ENCODE data around the gene JAZF1.

JAZF1 gene

DNA sequence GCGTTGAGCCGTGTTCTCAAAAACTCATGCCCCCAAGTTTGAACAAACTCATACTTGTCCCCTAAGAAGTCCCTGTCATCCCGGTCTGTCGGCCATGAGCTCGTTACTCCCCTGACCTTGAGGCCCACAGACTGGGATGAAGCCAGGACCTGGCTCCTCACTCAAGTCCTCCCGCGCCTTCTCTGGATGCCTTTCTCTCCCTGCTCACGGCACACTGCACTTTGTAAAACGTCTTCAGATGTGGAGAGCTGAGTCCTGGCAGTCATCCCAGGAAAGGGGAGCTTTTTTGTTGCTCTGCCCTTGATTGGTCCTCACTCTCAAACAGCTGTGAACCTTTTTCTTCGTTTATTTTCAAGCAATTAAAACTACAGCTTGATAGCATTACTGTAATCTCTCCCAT lies 110.8 kb downstream of the JAZF1 start:
- H2BK15ac ChIP-seq (ENCODE audit: low read length), result no peak overlapping the region
- no peak overlapping the region for H4K91ac ChIP-seq (ENCODE audit: low read depth, low read length, poor library complexity)
- WGBS, 2 donors (ENCODE audit: extremely low coverage in 2 of 2, insufficient read length in 2 of 2, insufficient replicate concordance in 1 of 2), result no CpG with 5 or more reads among the region's 10 CpGs
- H3K27me3 ChIP-seq (ENCODE audit: control insufficient read depth in 3 of 3, insufficient read depth in 3 of 3, low read depth in 1 of 3, low read length in 3 of 3), result peaks cover 0 to 5% (median 0%) of the 10 kb centered on the region in 3 experiments
- no peak overlapping the region for H3K4me2 ChIP-seq (ENCODE audit: insufficient read depth, low read length, poor library complexity, severe bottlenecking)
- H3K4me1 ChIP-seq (ENCODE audit: control insufficient read depth in 2 of 2, insufficient read depth in 1 of 2, low read depth in 1 of 2, low read length in 2 of 2), result no peaks in the 10 kb centered on the region
- H4K8ac ChIP-seq (ENCODE audit: low read depth, low read length), result no peak overlapping the region
- H2BK5ac ChIP-seq (ENCODE audit: low read length), result no peak overlapping the region
- no peak overlapping the region for H3K27ac ChIP-seq (replicated peaks; ENCODE audit: low read length)
- no peaks in the 10 kb centered on the region for H3K36me3 ChIP-seq (replicated peaks in 1 of 2; ENCODE audit: control insufficient read depth in 2 of 2, insufficient read depth in 2 of 2, low read length in 2 of 2)
- no peak for DNase-seq (ENCODE audit: low spot score)
- no peaks in the 10 kb centered on the region for H3K9me3 ChIP-seq (replicated peaks in 1 of 2; ENCODE audit: control insufficient read depth in 2 of 2, insufficient read depth in 1 of 2, low read depth in 1 of 2, low read length in 2 of 2)
- no peak overlapping the region for H3K4ac ChIP-seq (ENCODE audit: low read length)
- H3K23ac ChIP-seq (ENCODE audit: low read depth, low read length, poor library complexity), result no peak overlapping the region
- peak overlapping the region; percentile 67 for H3K18ac ChIP-seq (ENCODE audit: low read length)
- no peak overlapping the region for H3K14ac ChIP-seq (ENCODE audit: low read length)
- H3K79me1 ChIP-seq (ENCODE audit: low read depth, low read length), result no peaks in the 10 kb centered on the region
- H2AFZ ChIP-seq (ENCODE audit: low read length), result no peak overlapping the region
- H2AK5ac ChIP-seq (ENCODE audit: low read depth, low read length), result no peak overlapping the region
- H3K4me3 ChIP-seq (ENCODE audit: low read length in 2 of 2), result no peak overlapping the region
- no peak overlapping the region for H2BK12ac ChIP-seq (ENCODE audit: low read length)
- no peak overlapping the region for H3K9ac ChIP-seq (ENCODE audit: low read depth, low read length, poor library complexity)
- H2BK120ac ChIP-seq (ENCODE audit: low read depth, low read length), result no peak overlapping the region

DNA sequence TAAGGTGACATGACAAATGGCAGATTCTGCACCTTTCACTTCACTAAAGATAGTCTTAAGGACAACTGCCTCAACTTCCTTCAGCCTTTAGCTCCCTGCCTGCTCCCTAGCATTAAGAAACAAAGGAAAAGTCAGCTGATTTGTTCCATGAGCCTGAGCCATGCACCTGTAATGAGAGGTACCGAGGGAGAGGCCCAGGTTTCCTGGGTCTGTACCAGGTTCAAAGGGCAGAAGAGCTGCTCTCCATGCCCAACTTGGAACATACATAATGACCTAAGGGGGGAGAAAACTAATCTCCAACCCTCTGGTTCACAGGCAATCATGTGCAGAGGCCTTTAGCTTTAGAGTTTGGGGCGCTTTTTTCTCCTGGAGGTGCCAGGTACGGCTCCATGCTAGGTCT lies 111.2 kb downstream of the JAZF1 start:
- DNase-seq (ENCODE audit: low spot score), result no peak
- H3K9me3 ChIP-seq (replicated peaks in 1 of 2; ENCODE audit: control insufficient read depth in 2 of 2, insufficient read depth in 1 of 2, low read depth in 1 of 2, low read length in 2 of 2), result no peaks in the 10 kb centered on the region
- no peak overlapping the region for H2BK15ac ChIP-seq (ENCODE audit: low read length)
- no peak overlapping the region for H3K27ac ChIP-seq (replicated peaks; ENCODE audit: low read length)
- H3K18ac ChIP-seq (ENCODE audit: low read length), result no peak overlapping the region
- peaks cover 0 to 7% (median 0%) of the 10 kb centered on the region in 3 experiments for H3K27me3 ChIP-seq (ENCODE audit: control insufficient read depth in 3 of 3, insufficient read depth in 3 of 3, low read depth in 1 of 3, low read length in 3 of 3)
- H3K9ac ChIP-seq (ENCODE audit: low read depth, low read length, poor library complexity), result no peak overlapping the region
- no peak overlapping the region for H3K4me2 ChIP-seq (ENCODE audit: insufficient read depth, low read length, poor library complexity, severe bottlenecking)
- no peak overlapping the region for H4K8ac ChIP-seq (ENCODE audit: low read depth, low read length)
- H3K14ac ChIP-seq (ENCODE audit: low read length), result no peak overlapping the region
- H3K36me3 ChIP-seq (replicated peaks in 1 of 2; ENCODE audit: control insufficient read depth in 2 of 2, insufficient read depth in 2 of 2, low read length in 2 of 2), result no peaks in the 10 kb centered on the region
- H3K4me3 ChIP-seq (ENCODE audit: low read length in 2 of 2), result no peak overlapping the region
- no peak overlapping the region for H2AK5ac ChIP-seq (ENCODE audit: low read depth, low read length)
- no peak overlapping the region for H4K91ac ChIP-seq (ENCODE audit: low read depth, low read length, poor library complexity)
- H3K4ac ChIP-seq (ENCODE audit: low read length), result no peak overlapping the region
- H3K4me1 ChIP-seq (ENCODE audit: control insufficient read depth in 2 of 2, insufficient read depth in 1 of 2, low read depth in 1 of 2, low read length in 2 of 2), result no peaks in the 10 kb centered on the region
- no CpG with 5 or more reads among the region's 3 CpGs for WGBS, 2 donors (ENCODE audit: extremely low coverage in 2 of 2, insufficient read length in 2 of 2, insufficient replicate concordance in 1 of 2)
- H2BK5ac ChIP-seq (ENCODE audit: low read length), result no peak overlapping the region
- H3K23ac ChIP-seq (ENCODE audit: low read depth, low read length, poor library complexity), result no peak overlapping the region
- no peaks in the 10 kb centered on the region for H3K79me1 ChIP-seq (ENCODE audit: low read depth, low read length)
- H2AFZ ChIP-seq (ENCODE audit: low read length), result no peak overlapping the region
- no peak overlapping the region for H2BK120ac ChIP-seq (ENCODE audit: low read depth, low read length)
- no peak overlapping the region for H2BK12ac ChIP-seq (ENCODE audit: low read length)

- Histone ChIP-seq H3K9me3 (replicated peaks in 1 of 2; ENCODE audit: control insufficient read depth in 2 of 2, insufficient read depth in 1 of 2, low read depth in 1 of 2, low read length in 2 of 2) (no peaks in the 10 kb centered on the region), H2BK120ac (ENCODE audit: low read depth, low read length) (no peak overlapping the region), H2BK12ac (ENCODE audit: low read length) (no peak overlapping the region), H3K4me3 (ENCODE audit: low read length in 2 of 2) (no peak overlapping the region), H3K4ac (ENCODE audit: low read length) (no peak overlapping the region), H3K79me1 (ENCODE audit: low read depth, low read length) (no peaks in the 10 kb centered on the region), H2BK15ac (ENCODE audit: low read length) (no peak overlapping the region), H4K8ac (ENCODE audit: low read depth, low read length) (no peak overlapping the region), H2AK5ac (ENCODE audit: low read depth, low read length) (no peak overlapping the region), H3K4me2 (ENCODE audit: insufficient read depth, low read length, poor library complexity, severe bottlenecking) (no peak overlapping the region), H3K18ac (ENCODE audit: low read length) (peak overlapping the region; percentile 65), H3K36me3 (replicated peaks in 1 of 2; ENCODE audit: control insufficient read depth in 2 of 2, insufficient read depth in 2 of 2, low read length in 2 of 2) (no peaks in the 10 kb centered on the region), H3K27ac (replicated peaks; ENCODE audit: low read length) (no peak overlapping the region), H2AFZ (ENCODE audit: low read length) (no peak overlapping the region), H3K27me3 (ENCODE audit: control insufficient read depth in 3 of 3, insufficient read depth in 3 of 3, low read depth in 1 of 3, low read length in 3 of 3) (peaks cover 0 to 7% (median 0%) of the 10 kb centered on the region in 3 experiments), H4K91ac (ENCODE audit: low read depth, low read length, poor library complexity) (no peak overlapping the region), H3K14ac (ENCODE audit: low read length) (no peak overlapping the region), H2BK5ac (ENCODE audit: low read length) (no peak overlapping the region), H3K4me1 (ENCODE audit: control insufficient read depth in 2 of 2, insufficient read depth in 1 of 2, low read depth in 1 of 2, low read length in 2 of 2) (no peaks in the 10 kb centered on the region), H3K9ac (ENCODE audit: low read depth, low read length, poor library complexity) (no peak overlapping the region), H3K23ac (ENCODE audit: low read depth, low read length, poor library complexity) (no peak overlapping the region)
- DNase-seq (ENCODE audit: low spot score), result no peak
- no CpG with 5 or more reads among the region's 1 CpG for WGBS, 2 donors (ENCODE audit: extremely low coverage in 2 of 2, insufficient read length in 2 of 2, insufficient replicate concordance in 1 of 2)
These were observed 111.8 kb downstream of the JAZF1 start for GRCh38 chr7:28068811-28069216.

GRCh38 chr7:28067171-28067570 lies 113.4 kb downstream of the JAZF1 start:
- Histone ChIP-seq H3K4me2 (ENCODE audit: insufficient read depth, low read length, poor library complexity, severe bottlenecking) (no peak overlapping the region), H2BK12ac (ENCODE audit: low read length) (no peak overlapping the region), H2BK5ac (ENCODE audit: low read length) (no peak overlapping the region), H3K4ac (ENCODE audit: low read length) (no peak overlapping the region), H2AK5ac (ENCODE audit: low read depth, low read length) (no peak overlapping the region), H2AFZ (ENCODE audit: low read length) (no peak overlapping the region), H2BK15ac (ENCODE audit: low read length) (no peak overlapping the region), H3K23ac (ENCODE audit: low read depth, low read length, poor library complexity) (no peak overlapping the region), H3K4me3 (ENCODE audit: low read length in 2 of 2) (no peak overlapping the region), H3K18ac (ENCODE audit: low read length) (no peak overlapping the region), H3K9me3 (replicated peaks in 1 of 2; ENCODE audit: control insufficient read depth in 2 of 2, insufficient read depth in 1 of 2, low read depth in 1 of 2, low read length in 2 of 2) (no peaks in the 10 kb centered on the region), H2BK120ac (ENCODE audit: low read depth, low read length) (no peak overlapping the region), H3K14ac (ENCODE audit: low read length) (no peak overlapping the region), H3K9ac (ENCODE audit: low read depth, low read length, poor library complexity) (no peak overlapping the region), H3K79me1 (ENCODE audit: low read depth, low read length) (no peaks in the 10 kb centered on the region), H3K4me1 (ENCODE audit: control insufficient read depth in 2 of 2, insufficient read depth in 1 of 2, low read depth in 1 of 2, low read length in 2 of 2) (no peaks in the 10 kb centered on the region), H4K91ac (ENCODE audit: low read depth, low read length, poor library complexity) (no peak overlapping the region), H4K8ac (ENCODE audit: low read depth, low read length) (no peak overlapping the region), H3K27me3 (ENCODE audit: control insufficient read depth in 3 of 3, insufficient read depth in 3 of 3, low read depth in 1 of 3, low read length in 3 of 3) (peaks cover 0 to 7% (median 0%) of the 10 kb centered on the region in 3 experiments), H3K27ac (replicated peaks; ENCODE audit: low read length) (no peak overlapping the region), H3K36me3 (replicated peaks in 1 of 2; ENCODE audit: control insufficient read depth in 2 of 2, insufficient read depth in 2 of 2, low read length in 2 of 2) (no peaks in the 10 kb centered on the region)
- DNase-seq (ENCODE audit: low spot score), result no peak
